Neural progenitor cell (in vitro differentiated cells): ENCODE measurements around the gene SCGB2B2. TPM values are rescaled to one million over a fixed set of nuclear protein-coding genes. Genes with fewer than 3 reads are reported as not detected.
"Not testable (repeated sequence)": the region's sequence is repeated elsewhere in the genome, so short reads cannot be mapped to it uniquely, and the experiment has no call there.

Experiments used
- DNase-seq: peaks from one replicate; pipeline ENCODE4 v3.0.0-alpha.2; 2016; ENCODE audit warnings: low spot score
- H2AFZ ChIP-seq: fragments of 200-600 bp; sonication (generic); replicated peaks from 2 replicates; pipeline ENCODE4 v1.6.1; 2016; ENCODE audit warnings: antibody characterized with exemption
- H3F3A ChIP-seq: fragments of 200-600 bp; sonication (generic); 2 replicates; pipeline ENCODE4 v1.6.1; 2016; ENCODE audit warnings: antibody characterized with exemption, low read depth
- H3K27ac ChIP-seq: fragments of 200-600 bp; sonication (generic); 2 replicates; pipeline ENCODE4 v1.5.1; 2016; ENCODE audit warnings: mild to moderate bottlenecking
- H3K27me3 ChIP-seq: fragments of 200-600 bp; sonication (generic); 2 replicates; pipeline ENCODE4 v1.6.1; 2016; ENCODE audit warnings: mild to moderate bottlenecking, moderate library complexity
- H3K36me3 ChIP-seq: fragments of 200-600 bp; sonication (generic); 2 replicates; pipeline ENCODE4 v1.5.1; 2016
- H3K4me1 ChIP-seq: fragments of 200-600 bp; sonication (generic); 2 replicates; pipeline ENCODE4 v1.6.1; 2016; ENCODE audit warnings: mixed run types
- H3K4me2 ChIP-seq: fragments of 200-600 bp; sonication (generic); 2 replicates; pipeline ENCODE4 v1.6.1; 2016
- H3K4me3 ChIP-seq: fragments of 200-600 bp; sonication (generic); 2 replicates; pipeline ENCODE4 v1.5.1; 2016
- H3K79me2 ChIP-seq: fragments of 200-600 bp; sonication (generic); 2 replicates; pipeline ENCODE4 v1.6.1; 2016; ENCODE audit warnings: low read depth
- H3K9ac ChIP-seq: fragments of 200-600 bp; sonication (generic); 2 replicates; pipeline ENCODE4 v1.6.1; 2016
- H3K9me3 ChIP-seq: fragments of 200-600 bp; sonication (generic); 2 replicates; pipeline ENCODE4 v1.5.1; 2016; ENCODE audit warnings: low read depth
- H4K20me1 ChIP-seq: fragments of 200-600 bp; sonication (generic); 2 replicates; pipeline ENCODE4 v1.6.1; 2016; ENCODE audit warnings: low read depth
- H3K27ac Mint-ChIP-seq: 3 replicates; pipeline ENCODE4 v1.8.0; 2021; ENCODE audit warnings: mixed read lengths
- H3K27me3 Mint-ChIP-seq: 2 replicates; pipeline ENCODE4 v1.8.0; 2022; ENCODE audit warnings: low read depth, mild to moderate bottlenecking, inconsistent platforms, moderate library complexity, mixed read lengths; ENCODE audit not compliant: insufficient read depth
- H3K36me3 Mint-ChIP-seq: 3 replicates; pipeline ENCODE4 v1.8.0; 2021; ENCODE audit warnings: mixed read lengths
- H3K4me1 Mint-ChIP-seq: 3 replicates; pipeline ENCODE4 v1.8.0; 2021; ENCODE audit warnings: mixed read lengths
- H3K4me3 Mint-ChIP-seq: 3 replicates; pipeline ENCODE4 v1.8.0; 2021; ENCODE audit warnings: mild to moderate bottlenecking, moderate library complexity, mixed read lengths
- H3K9me3 Mint-ChIP-seq: 3 replicates; pipeline ENCODE4 v1.8.0; 2020; ENCODE audit warnings: mixed read lengths
- CTCF ChIP-seq: fragments of 200-600 bp; sonication (generic); IDR thresholded peaks from 2 replicates; pipeline ENCODE4 v1.5.1; 2017; ENCODE audit warnings: antibody characterized with exemption, mild to moderate bottlenecking
- EZH2 ChIP-seq: fragments of 200-600 bp; sonication (generic); IDR thresholded peaks from 2 replicates; pipeline ENCODE4 v1.6.1; 2017; ENCODE audit warnings: antibody characterized with exemption, mild to moderate bottlenecking, moderate library complexity
- EZH2phosphoT487 ChIP-seq: fragments of 200-600 bp; sonication (generic); IDR thresholded peaks from 2 replicates; pipeline ENCODE4 v1.6.1; 2017; ENCODE audit warnings: antibody characterized with exemption
- total RNA-seq: library from RNA; depleted of rRNA; stranded (reverse); fragments of >200 nt; gene quantifications from 2 replicates; pipeline ENCODE4 v1.2.3, GENCODE V29; 2015; ENCODE audit warnings: low replicate concordance

The SCGB2B2 gene
- total RNA-seq, 1 donor from 2014 or later, result not detected

- H3K27me3 ChIP-seq, result no peaks in the 10 kb centered on the region
- peaks cover 4% of the 10 kb centered on the region for H3K4me1 ChIP-seq
- peaks cover 2% of the 10 kb centered on the region for H3K36me3 Mint-ChIP-seq
- no peak for DNase-seq
- H3K36me3 ChIP-seq, result no peaks in the 10 kb centered on the region
- no peak overlapping the region for H3K4me3 Mint-ChIP-seq
- peaks cover 2% of the 10 kb centered on the region for H3K27me3 Mint-ChIP-seq
- no peaks in the 10 kb centered on the region for H3K4me1 Mint-ChIP-seq
- no peak overlapping the region for H3K4me3 ChIP-seq
- peak overlapping the region; percentile 13 for H3K4me2 ChIP-seq
- no peaks in the 10 kb centered on the region for H3K79me2 ChIP-seq
- H3K9me3 Mint-ChIP-seq, result peaks cover 2% of the 10 kb centered on the region
- no peaks in the 10 kb centered on the region for H4K20me1 ChIP-seq
- no peak overlapping the region for H3K27ac ChIP-seq
- no peak overlapping the region for H2AFZ ChIP-seq
- no peak overlapping the region for H3K27ac Mint-ChIP-seq
- no peak overlapping the region for H3K9ac ChIP-seq
- no peaks in the 10 kb centered on the region for H3K9me3 ChIP-seq
- no peaks in the 10 kb centered on the region for H3F3A ChIP-seq
- TF ChIP-seq CTCF, result no peak
- TF ChIP-seq EZH2, result no peak
- no peak for TF ChIP-seq EZH2phosphoT487
Measured at GRCh38 chr19:34667349-34668076, 9.4 kb downstream of the SCGB2B2 start.

GRCh38 chr19:34666958-34667265, 10.0 kb downstream of the SCGB2B2 start:
- H3K9me3 Mint-ChIP-seq, result peaks cover 2% of the 10 kb centered on the region
- no peak overlapping the region for H3K4me3 Mint-ChIP-seq
- peaks cover 2% of the 10 kb centered on the region for H3K36me3 Mint-ChIP-seq
- no peak for TF ChIP-seq CTCF
- peaks cover 4% of the 10 kb centered on the region for H3K4me1 ChIP-seq
- H3K4me3 ChIP-seq, result no peak overlapping the region
- peak overlapping the region; percentile 13 for H3K4me2 ChIP-seq
- H3F3A ChIP-seq, result no peaks in the 10 kb centered on the region
- H3K9me3 ChIP-seq, result no peaks in the 10 kb centered on the region
- no peak overlapping the region for H3K27ac ChIP-seq
- no peaks in the 10 kb centered on the region for H3K4me1 Mint-ChIP-seq
- H3K27me3 Mint-ChIP-seq, result peaks cover 2% of the 10 kb centered on the region
- H3K79me2 ChIP-seq, result no peaks in the 10 kb centered on the region
- DNase-seq, result no peak
- H2AFZ ChIP-seq, result no peak overlapping the region
- H3K9ac ChIP-seq, result no peak overlapping the region
- H3K27me3 ChIP-seq, result no peaks in the 10 kb centered on the region
- peak overlapping the region; percentile 53 for H3K27ac Mint-ChIP-seq
- H3K36me3 ChIP-seq, result no peaks in the 10 kb centered on the region
- no peaks in the 10 kb centered on the region for H4K20me1 ChIP-seq

- no peak for TF ChIP-seq CTCF
- TF ChIP-seq EZH2, result no peak
- no peak for TF ChIP-seq EZH2phosphoT487
- no peak overlapping the region for H3K4me3 Mint-ChIP-seq
- H3K9me3 Mint-ChIP-seq, result peaks cover 2% of the 10 kb centered on the region
Measured at GRCh38 chr19:34666200-34666957, 10.6 kb downstream of the SCGB2B2 start.

GRCh38 chr19:34665275-34665674, 11.7 kb downstream of the SCGB2B2 start:
- H3K27me3 Mint-ChIP-seq, H3K9ac ChIP-seq, H3K36me3 ChIP-seq, H3F3A ChIP-seq, H3K27ac ChIP-seq, H3K27ac Mint-ChIP-seq, H3K9me3 Mint-ChIP-seq, H3K4me1 ChIP-seq, H4K20me1 ChIP-seq, H3K9me3 ChIP-seq, H3K27me3 ChIP-seq, H3K36me3 Mint-ChIP-seq, H3K4me2 ChIP-seq, H3K4me3 ChIP-seq, H3K79me2 ChIP-seq, H2AFZ ChIP-seq, DNase-seq, H3K4me3 Mint-ChIP-seq, H3K4me1 Mint-ChIP-seq: not testable (repeated sequence)

More at GRCh38 chr19:34666200-34666957, 10.6 kb downstream of the SCGB2B2 start:
- H3K36me3 ChIP-seq, result no peaks in the 10 kb centered on the region
- H3K36me3 Mint-ChIP-seq, result peaks cover 2% of the 10 kb centered on the region
- no peak overlapping the region for H3K27ac Mint-ChIP-seq
- H3K9me3 ChIP-seq, result no peaks in the 10 kb centered on the region
- no peak overlapping the region for H2AFZ ChIP-seq
- H3K4me2 ChIP-seq, result no peak overlapping the region
- H3K27me3 ChIP-seq, result no peaks in the 10 kb centered on the region
- H3K4me1 Mint-ChIP-seq, result no peaks in the 10 kb centered on the region
- no peak overlapping the region for H3K27ac ChIP-seq
- no peaks in the 10 kb centered on the region for H4K20me1 ChIP-seq
- H3K4me1 ChIP-seq, result peaks cover 4% of the 10 kb centered on the region
- no peak overlapping the region for H3K4me3 ChIP-seq
- peaks cover 2% of the 10 kb centered on the region for H3K27me3 Mint-ChIP-seq
- H3K79me2 ChIP-seq, result no peaks in the 10 kb centered on the region
- H3K9ac ChIP-seq, result no peak overlapping the region
- DNase-seq, result no peak
- H3F3A ChIP-seq, result no peaks in the 10 kb centered on the region
